IgD-negative memory B cell (primary cell): Measurements from ENCODE around the gene ADGRD1. TPM values are rescaled to one million over a fixed set of nuclear protein-coding genes. Genes with fewer than 3 reads are reported as not detected.

Experiments used
- H3K27ac Mint-ChIP-seq, 3 donors: one replicate each; pipeline ENCODE4 v1.8.0; 2020 to 2022; ENCODE audit warnings: mild to moderate bottlenecking in 3 of 3, mixed read lengths in 3 of 3, moderate library complexity in 1 of 3
- H3K27me3 Mint-ChIP-seq: one replicate; pipeline ENCODE4 v1.8.0; 2021; ENCODE audit warnings: mixed read lengths
- H3K36me3 Mint-ChIP-seq: one replicate; pipeline ENCODE4 v1.8.0; 2020; ENCODE audit warnings: mild to moderate bottlenecking, mixed read lengths
- H3K4me1 Mint-ChIP-seq, 3 donors: one replicate each; pipeline ENCODE4 v1.8.0; 2020 to 2022; ENCODE audit warnings: mixed read lengths in 3 of 3, mild to moderate bottlenecking in 1 of 3
- H3K4me3 Mint-ChIP-seq, 4 donors: one replicate each; pipeline ENCODE4 v1.8.0; 2020 to 2022; ENCODE audit warnings: mild to moderate bottlenecking in 4 of 4, mixed read lengths in 4 of 4, moderate library complexity in 3 of 4
- H3K9me3 Mint-ChIP-seq, 3 donors: one replicate each; pipeline ENCODE4 v1.8.0; 2020 to 2021; ENCODE audit warnings: mixed read lengths in 3 of 3, mild to moderate bottlenecking in 1 of 3
- polyA plus RNA-seq: library from polyadenylated mRNA; unstranded; fragments of 300-500 nt; fragmentation: Illumina TruSeq; gene quantifications from one replicate; pipeline ENCODE4 v1.2.3, GENCODE V29; 2021

The ADGRD1 gene
- polyA plus RNA-seq, 1 donor from 2014 or later: 0.50 TPM

- H3K4me1 Mint-ChIP-seq: no peaks in the 10 kb centered on the region
- peaks cover 4% of the 10 kb centered on the region for H3K27me3 Mint-ChIP-seq
- H3K9me3 Mint-ChIP-seq: no peaks in the 10 kb centered on the region
- peak overlapping the region in 1 of 3 donors; percentile 87 for H3K27ac Mint-ChIP-seq
- H3K4me3 Mint-ChIP-seq: no peak overlapping the region
- no peaks in the 10 kb centered on the region for H3K36me3 Mint-ChIP-seq
These were observed 128.8 kb downstream of the ADGRD1 start for GRCh38 chr12:131082290-131083194.

- no peaks in the 10 kb centered on the region for H3K9me3 Mint-ChIP-seq
- H3K27me3 Mint-ChIP-seq: peaks cover 4% of the 10 kb centered on the region
- no peaks in the 10 kb centered on the region for H3K36me3 Mint-ChIP-seq
- H3K4me3 Mint-ChIP-seq: no peak overlapping the region
- H3K4me1 Mint-ChIP-seq: no peaks in the 10 kb centered on the region
- H3K27ac Mint-ChIP-seq: no peak overlapping the region
These were observed 130.8 kb downstream of the ADGRD1 start for GRCh38 chr12:131084341-131085011.

GRCh38 chr12:131085125-131085815 lies 131.6 kb downstream of the ADGRD1 start:
- Mint-ChIP-seq H3K4me3 (no peak overlapping the region), H3K36me3 (no peaks in the 10 kb centered on the region), H3K27ac (no peak overlapping the region), H3K27me3 (peaks cover 4% of the 10 kb centered on the region), H3K9me3 (no peaks in the 10 kb centered on the region), H3K4me1 (no peaks in the 10 kb centered on the region)

- H3K27ac Mint-ChIP-seq: no peak overlapping the region
- no peaks in the 10 kb centered on the region for H3K4me1 Mint-ChIP-seq
These were observed 132.3 kb downstream of the ADGRD1 start for GRCh38 chr12:131085816-131086591.

GRCh38 chr12:131087302-131087818 lies 133.7 kb downstream of the ADGRD1 start:
- Mint-ChIP-seq H3K4me3 (no peak overlapping the region), H3K4me1 (peaks cover 0 to 7% (median 6%) of the 10 kb centered on the region in 3 donors), H3K27me3 (peaks cover 5% of the 10 kb centered on the region), H3K36me3 (no peaks in the 10 kb centered on the region), H3K9me3 (no peaks in the 10 kb centered on the region), H3K27ac (no peak overlapping the region)

More at GRCh38 chr12:131085816-131086591, 132.3 kb downstream of the ADGRD1 start:
- peaks cover 7% of the 10 kb centered on the region for H3K27me3 Mint-ChIP-seq
- H3K4me3 Mint-ChIP-seq: no peak overlapping the region
- no peaks in the 10 kb centered on the region for H3K36me3 Mint-ChIP-seq
- H3K9me3 Mint-ChIP-seq: no peaks in the 10 kb centered on the region

GRCh38 chr12:131087991-131088700 lies 134.4 kb downstream of the ADGRD1 start:
- Mint-ChIP-seq H3K27ac (no peak overlapping the region), H3K27me3 (peaks cover 7% of the 10 kb centered on the region)

GRCh38 chr12:131088701-131089530 lies 135.2 kb downstream of the ADGRD1 start:
- H3K4me3 Mint-ChIP-seq: no peak overlapping the region

More at GRCh38 chr12:131087991-131088700, 134.4 kb downstream of the ADGRD1 start:
- H3K9me3 Mint-ChIP-seq: no peaks in the 10 kb centered on the region
- peaks cover 0 to 10% (median 9%) of the 10 kb centered on the region in 3 donors for H3K4me1 Mint-ChIP-seq
- H3K36me3 Mint-ChIP-seq: no peaks in the 10 kb centered on the region
- no peak overlapping the region for H3K4me3 Mint-ChIP-seq

GRCh38 chr12:131089531-131090273 lies 136.0 kb downstream of the ADGRD1 start:
- Mint-ChIP-seq H3K4me1 (peaks cover 0 to 11% (median 10%) of the 10 kb centered on the region in 3 donors), H3K27ac (no peak overlapping the region), H3K4me3 (no peak overlapping the region), H3K36me3 (no peaks in the 10 kb centered on the region), H3K9me3 (no peaks in the 10 kb centered on the region), H3K27me3 (peaks cover 7% of the 10 kb centered on the region)

More at GRCh38 chr12:131088701-131089530, 135.2 kb downstream of the ADGRD1 start:
- Mint-ChIP-seq H3K36me3 (no peaks in the 10 kb centered on the region), H3K4me1 (peaks cover 0 to 11% (median 10%) of the 10 kb centered on the region in 3 donors), H3K27me3 (peaks cover 7% of the 10 kb centered on the region), H3K9me3 (no peaks in the 10 kb centered on the region), H3K27ac (no peak overlapping the region)

- Mint-ChIP-seq H3K4me1 (peaks cover 0 to 11% (median 10%) of the 10 kb centered on the region in 3 donors), H3K27ac (no peak overlapping the region), H3K36me3 (no peaks in the 10 kb centered on the region), H3K27me3 (peaks cover 7% of the 10 kb centered on the region), H3K9me3 (no peaks in the 10 kb centered on the region), H3K4me3 (no peak overlapping the region)
These were observed 136.8 kb downstream of the ADGRD1 start for GRCh38 chr12:131090274-131091210.

GRCh38 chr12:131091413-131091975 lies 137.8 kb downstream of the ADGRD1 start:
- H3K4me3 Mint-ChIP-seq: no peak overlapping the region
- no peak overlapping the region for H3K27ac Mint-ChIP-seq
- no peaks in the 10 kb centered on the region for H3K9me3 Mint-ChIP-seq
- H3K4me1 Mint-ChIP-seq: peaks cover 0 to 11% (median 10%) of the 10 kb centered on the region in 3 donors
- no peaks in the 10 kb centered on the region for H3K36me3 Mint-ChIP-seq
- H3K27me3 Mint-ChIP-seq: peaks cover 11% of the 10 kb centered on the region

GRCh38 chr12:131091976-131092691 lies 138.4 kb downstream of the ADGRD1 start:
- peaks cover 0 to 11% (median 10%) of the 10 kb centered on the region in 3 donors for H3K4me1 Mint-ChIP-seq
- H3K36me3 Mint-ChIP-seq: no peaks in the 10 kb centered on the region
- H3K9me3 Mint-ChIP-seq: no peaks in the 10 kb centered on the region
- H3K27me3 Mint-ChIP-seq: peaks cover 12% of the 10 kb centered on the region
- H3K27ac Mint-ChIP-seq: no peak overlapping the region
- peak overlapping the region in 1 of 4 donors; percentile 22 for H3K4me3 Mint-ChIP-seq
